Subcutaneous adipose tissue (tissue), 4 donors: ENCODE measurements around the gene TERT. TPM values are rescaled to one million over a fixed set of nuclear protein-coding genes. Genes with fewer than 3 reads are reported as not detected.

Source experiments
- total RNA-seq, 4 donors: library from RNA; depleted of rRNA; stranded (reverse); fragments of >200 nt; gene quantifications; one replicate each; pipeline ENCODE4 v1.1.0, GENCODE V29; 2016
- TF ChIP-seq, protein P1 (sequence below): fragments of 450-650 bp; IDR thresholded peaks from one replicate; pipeline ENCODE4 v1.5.1; 2016; ENCODE audit warnings: low read depth, mild to moderate bottlenecking, control low read depth, antibody characterized with exemption, moderate library complexity

TERT gene
- total RNA-seq, 4 donors from 2014 or later: not detected

DNA sequence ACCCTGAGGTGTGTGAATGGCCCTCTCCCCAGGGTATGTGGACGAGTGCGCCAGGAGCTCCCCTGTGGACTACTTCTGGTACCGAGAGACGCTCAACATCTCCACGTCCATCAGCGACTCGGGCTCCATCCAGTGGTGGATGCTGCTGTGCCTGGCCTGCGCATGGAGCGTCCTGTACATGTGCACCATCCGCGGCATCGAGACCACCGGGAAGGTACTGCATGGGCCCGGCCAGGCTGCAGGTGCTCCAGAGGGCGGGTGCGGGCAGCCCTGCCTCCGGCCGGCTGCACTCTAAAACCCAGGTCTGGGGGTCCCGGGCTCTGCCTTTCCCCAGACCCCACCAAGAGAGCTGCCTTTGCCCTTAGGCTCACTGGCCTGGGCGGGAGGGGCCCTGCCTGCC lies 82.6 kb downstream of the TERT start:
- TF ChIP-seq, protein P1, sequence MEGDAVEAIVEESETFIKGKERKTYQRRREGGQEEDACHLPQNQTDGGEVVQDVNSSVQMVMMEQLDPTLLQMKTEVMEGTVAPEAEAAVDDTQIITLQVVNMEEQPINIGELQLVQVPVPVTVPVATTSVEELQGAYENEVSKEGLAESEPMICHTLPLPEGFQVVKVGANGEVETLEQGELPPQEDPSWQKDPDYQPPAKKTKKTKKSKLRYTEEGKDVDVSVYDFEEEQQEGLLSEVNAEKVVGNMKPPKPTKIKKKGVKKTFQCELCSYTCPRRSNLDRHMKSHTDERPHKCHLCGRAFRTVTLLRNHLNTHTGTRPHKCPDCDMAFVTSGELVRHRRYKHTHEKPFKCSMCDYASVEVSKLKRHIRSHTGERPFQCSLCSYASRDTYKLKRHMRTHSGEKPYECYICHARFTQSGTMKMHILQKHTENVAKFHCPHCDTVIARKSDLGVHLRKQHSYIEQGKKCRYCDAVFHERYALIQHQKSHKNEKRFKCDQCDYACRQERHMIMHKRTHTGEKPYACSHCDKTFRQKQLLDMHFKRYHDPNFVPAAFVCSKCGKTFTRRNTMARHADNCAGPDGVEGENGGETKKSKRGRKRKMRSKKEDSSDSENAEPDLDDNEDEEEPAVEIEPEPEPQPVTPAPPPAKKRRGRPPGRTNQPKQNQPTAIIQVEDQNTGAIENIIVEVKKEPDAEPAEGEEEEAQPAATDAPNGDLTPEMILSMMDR: no peak

DNA sequence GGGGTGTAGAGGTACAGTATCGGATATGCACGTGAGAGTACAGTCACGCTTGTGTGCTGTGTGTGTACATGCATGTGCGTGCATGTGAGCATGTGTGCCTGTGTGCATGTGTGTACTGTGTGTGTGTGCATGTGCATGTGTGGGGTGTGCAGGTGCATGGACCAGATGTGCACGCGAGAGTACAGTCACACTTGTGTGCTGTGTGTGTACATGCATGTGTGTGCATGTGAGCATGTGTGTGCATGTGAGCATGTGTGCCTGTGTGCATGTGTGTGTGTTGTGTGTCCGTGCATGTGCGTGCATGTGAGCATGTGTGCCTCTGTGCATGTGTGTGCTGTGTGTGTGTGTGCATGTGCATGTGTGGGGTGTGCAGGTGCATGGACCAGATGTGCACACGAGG lies 83.2 kb downstream of the TERT start:
- TF ChIP-seq, protein P1: no peak

DNA sequence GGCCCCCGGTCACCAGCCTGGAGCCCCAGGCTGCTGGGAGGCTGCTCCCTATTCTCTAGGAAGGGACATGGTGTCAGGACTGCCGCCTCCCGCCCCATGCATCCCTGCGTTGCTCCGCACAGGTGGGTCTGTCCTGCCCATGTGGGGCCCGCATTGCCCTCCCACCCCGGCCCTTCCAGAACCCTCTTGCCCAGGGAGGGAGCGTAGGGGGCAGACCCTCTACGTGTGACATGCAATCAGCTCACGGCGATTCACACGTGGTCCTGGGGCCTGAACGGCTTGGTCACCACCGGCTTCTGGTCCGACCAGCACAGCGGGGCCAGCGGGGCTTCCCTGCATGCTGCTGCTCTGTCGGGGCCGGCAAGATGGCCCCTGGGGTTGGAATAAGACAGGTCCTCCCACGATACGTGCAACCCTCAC lies 84.0 kb downstream of the TERT start:
- TF ChIP-seq, protein P1: no peak

DNA sequence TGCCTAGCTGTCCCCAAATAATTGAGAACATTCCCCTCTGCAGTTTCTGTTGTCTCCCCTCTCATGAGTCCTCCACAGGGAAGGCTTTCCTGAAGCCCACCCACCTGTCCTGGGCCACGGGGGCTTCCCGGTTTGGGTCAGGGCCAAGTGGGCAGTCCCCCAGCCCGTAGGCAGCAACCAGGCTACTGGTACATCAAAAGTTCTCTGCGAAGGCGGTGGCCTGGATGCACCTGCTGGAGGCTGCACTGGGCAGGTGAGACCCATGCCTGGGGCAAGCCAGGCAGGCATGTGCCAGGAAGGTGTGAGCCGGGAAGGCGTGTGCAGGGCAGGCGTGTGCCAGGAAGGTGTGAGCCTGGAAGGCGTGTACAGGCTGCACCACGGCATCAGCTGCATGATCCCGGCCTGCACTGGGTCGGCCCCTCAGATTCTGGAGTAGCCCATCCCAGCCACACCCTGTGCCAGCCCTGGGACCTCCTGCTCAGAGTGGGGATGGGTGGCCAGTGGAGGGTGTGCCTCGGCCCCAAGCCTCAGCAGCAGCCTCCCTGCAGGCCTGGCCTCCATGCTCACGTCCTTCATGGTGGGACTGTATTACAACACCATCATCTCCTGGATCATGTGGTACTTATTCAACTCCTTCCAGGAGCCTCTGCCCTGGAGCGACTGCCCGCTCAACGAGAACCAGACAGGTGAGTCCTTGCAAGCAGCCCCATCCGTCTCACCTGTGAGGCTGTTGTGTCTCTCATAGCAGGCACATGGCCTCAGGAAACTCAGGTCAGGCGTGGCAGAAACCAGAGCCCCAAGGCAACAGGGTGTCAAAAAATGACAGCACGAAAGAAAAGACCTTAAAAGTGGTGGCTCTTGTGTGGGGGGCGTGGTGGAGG lies 84.7 kb downstream of the TERT start:
- TF ChIP-seq, protein P1: no peak

DNA sequence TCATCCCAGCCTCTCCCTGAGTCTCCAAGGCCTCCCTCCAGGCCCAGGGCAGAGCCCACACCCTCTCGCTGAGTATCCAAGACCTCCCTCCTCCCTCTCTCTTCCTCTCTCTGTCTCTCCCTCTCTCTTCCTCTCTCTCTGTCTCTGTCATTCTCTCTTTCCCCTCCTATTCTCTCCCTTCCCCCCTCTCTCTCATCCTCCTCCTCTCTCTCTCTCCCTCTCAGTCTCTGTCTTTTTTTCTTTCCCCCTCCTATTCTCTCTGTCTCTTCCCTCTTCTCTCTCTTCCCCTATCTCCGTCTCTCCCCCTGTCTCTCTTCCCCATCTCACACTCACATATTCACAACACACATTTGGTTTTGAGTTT lies 85.4 kb downstream of the TERT start:
- TF ChIP-seq, protein P1: no peak

DNA sequence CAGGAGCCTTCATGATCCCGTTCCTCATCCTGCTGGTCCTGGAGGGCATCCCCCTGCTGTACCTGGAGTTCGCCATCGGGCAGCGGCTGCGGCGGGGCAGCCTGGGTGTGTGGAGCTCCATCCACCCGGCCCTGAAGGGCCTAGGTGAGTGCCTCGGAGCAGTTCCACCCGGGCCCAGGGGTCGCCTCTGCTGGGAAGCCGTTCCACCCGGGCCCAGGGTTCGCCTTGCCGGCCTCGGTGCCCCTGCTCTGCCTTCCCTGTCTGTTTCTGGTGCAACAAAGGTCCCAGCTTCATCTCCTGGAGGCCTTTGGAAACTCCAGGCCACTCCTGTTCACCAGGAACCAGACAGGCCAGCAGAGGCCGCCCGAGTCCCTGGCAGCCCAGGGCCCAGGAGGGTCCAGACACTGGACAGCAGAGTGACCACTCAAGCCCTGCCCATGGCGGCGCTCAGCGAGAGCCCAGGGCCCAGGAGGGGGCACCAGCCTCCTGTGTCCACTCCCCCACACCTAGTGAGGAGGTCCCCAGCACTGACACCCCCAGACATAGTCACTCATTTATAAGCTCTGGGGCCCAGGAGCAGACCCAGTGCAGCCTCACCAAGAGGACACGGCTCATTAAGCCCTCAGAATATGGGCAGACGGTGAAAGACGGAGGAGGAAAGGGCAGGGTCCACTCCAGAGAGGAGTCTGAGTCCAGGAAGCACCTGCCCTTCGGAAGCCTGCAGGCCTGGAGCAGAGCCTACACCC lies 86.0 kb downstream of the TERT start:
- TF ChIP-seq, protein P1: no peak

DNA sequence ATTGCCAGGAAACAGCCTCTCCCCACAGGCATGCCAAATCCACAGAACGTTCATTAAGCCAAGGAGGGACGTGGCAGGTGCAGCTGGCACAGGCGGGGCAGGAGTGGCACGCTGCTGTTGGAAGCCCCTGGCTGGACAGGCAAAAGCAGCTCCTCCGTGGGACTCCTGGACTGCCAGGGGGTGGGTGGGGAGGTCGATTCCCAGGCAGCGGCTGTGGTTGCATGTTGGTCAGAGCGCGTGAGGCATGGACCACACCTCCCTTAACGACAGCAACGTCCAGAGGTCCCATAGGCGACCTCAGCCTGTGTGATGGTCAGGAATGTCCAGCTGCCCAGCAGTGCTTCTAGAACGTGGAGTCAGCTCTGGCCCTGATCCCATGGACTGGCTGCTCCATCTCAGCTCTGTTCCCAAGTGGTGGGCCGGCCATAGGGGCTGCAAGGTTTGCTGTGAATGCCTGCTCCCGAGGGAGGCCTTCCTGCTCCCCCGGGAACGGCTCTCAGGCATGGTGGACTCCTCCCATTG lies 86.6 kb downstream of the TERT start:
- TF ChIP-seq, protein P1: no peak
